IgD-negative memory B cell (primary cell): ENCODE data around the gene MGARP. TPM values are rescaled to one million over a fixed set of nuclear protein-coding genes. Genes with fewer than 3 reads are reported as not detected.
"Not testable (repeated sequence)": the region's sequence is repeated elsewhere in the genome, so short reads cannot be mapped to it uniquely, and the experiment has no call there.

Experiments
- H3K27ac Mint-ChIP-seq, 3 donors: one replicate each; pipeline ENCODE4 v1.8.0; 2020 to 2022; ENCODE audit warnings: mild to moderate bottlenecking in 3 of 3, mixed read lengths in 3 of 3, moderate library complexity in 1 of 3
- H3K27me3 Mint-ChIP-seq: one replicate; pipeline ENCODE4 v1.8.0; 2021; ENCODE audit warnings: mixed read lengths
- H3K36me3 Mint-ChIP-seq: one replicate; pipeline ENCODE4 v1.8.0; 2020; ENCODE audit warnings: mild to moderate bottlenecking, mixed read lengths
- H3K4me1 Mint-ChIP-seq, 3 donors: one replicate each; pipeline ENCODE4 v1.8.0; 2020 to 2022; ENCODE audit warnings: mixed read lengths in 3 of 3, mild to moderate bottlenecking in 1 of 3
- H3K4me3 Mint-ChIP-seq, 4 donors: one replicate each; pipeline ENCODE4 v1.8.0; 2020 to 2022; ENCODE audit warnings: mild to moderate bottlenecking in 4 of 4, mixed read lengths in 4 of 4, moderate library complexity in 3 of 4
- H3K9me3 Mint-ChIP-seq, 3 donors: one replicate each; pipeline ENCODE4 v1.8.0; 2020 to 2021; ENCODE audit warnings: mixed read lengths in 3 of 3, mild to moderate bottlenecking in 1 of 3
- polyA plus RNA-seq: library from polyadenylated mRNA; unstranded; fragments of 300-500 nt; fragmentation: Illumina TruSeq; gene quantifications from one replicate; pipeline ENCODE4 v1.2.3, GENCODE V29; 2021

Gene MGARP
- polyA plus RNA-seq, 1 donor from 2014 or later = 0.19 TPM

DNA sequence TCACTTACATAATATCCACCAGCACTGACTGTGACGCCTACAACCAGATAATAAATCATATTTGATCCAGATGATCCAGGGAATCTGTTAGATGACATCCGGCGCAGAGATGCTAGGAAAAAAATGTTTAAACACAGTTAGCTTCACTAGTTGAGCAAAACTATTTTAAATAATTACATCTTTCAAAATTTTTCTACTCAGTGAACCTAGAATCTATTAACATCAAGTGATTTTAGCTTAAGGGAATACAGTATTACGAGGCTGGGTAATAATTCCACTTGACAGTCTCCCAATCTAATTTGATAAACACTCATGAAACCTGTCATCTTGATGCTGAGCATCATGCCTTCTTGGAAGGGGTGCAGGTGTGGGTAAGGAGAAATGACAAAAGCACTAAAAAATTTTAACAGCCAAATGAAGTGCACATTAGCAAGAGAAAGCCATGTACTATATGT, 4.7 kb downstream of the MGARP start:
- Mint-ChIP-seq H3K4me3 (no peak overlapping the region), H3K36me3 (peaks cover 1% of the 10 kb centered on the region), H3K4me1 (peaks cover 7 to 10% (median 8%) of the 10 kb centered on the region in 3 donors), H3K27me3 (peaks cover 24% of the 10 kb centered on the region), H3K27ac (no peak overlapping the region), H3K9me3 (peaks cover 0 to 2% (median 0%) of the 10 kb centered on the region in 3 donors)

DNA sequence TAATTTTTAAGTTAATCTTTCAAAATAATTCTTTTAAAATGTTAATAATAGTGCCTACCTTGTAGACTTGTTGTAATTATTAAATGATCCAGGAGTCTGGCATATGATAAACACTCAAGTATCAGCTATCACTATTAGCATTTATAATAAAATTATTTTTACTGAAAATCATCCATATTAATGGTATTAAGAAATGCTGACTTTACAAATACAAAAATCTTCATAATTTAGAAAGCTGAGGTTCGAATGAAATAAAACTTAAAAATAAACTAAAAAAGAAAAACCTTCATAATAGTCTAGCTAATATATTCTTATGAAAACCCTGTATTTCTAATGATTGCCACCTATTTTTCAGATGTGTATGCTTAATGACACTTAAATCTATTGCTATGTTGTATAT, 5.2 kb downstream of the MGARP start:
- H3K9me3 Mint-ChIP-seq = peaks cover 0 to 2% (median 0%) of the 10 kb centered on the region in 3 donors
- no peak overlapping the region for H3K27ac Mint-ChIP-seq
- peaks cover 19% of the 10 kb centered on the region for H3K27me3 Mint-ChIP-seq
- H3K4me3 Mint-ChIP-seq = no peak overlapping the region
- peaks cover 1% of the 10 kb centered on the region for H3K36me3 Mint-ChIP-seq
- peaks cover 7 to 10% (median 7%) of the 10 kb centered on the region in 3 donors for H3K4me1 Mint-ChIP-seq

- Mint-ChIP-seq H3K27ac (no peak overlapping the region), H3K27me3 (peaks cover 16% of the 10 kb centered on the region), H3K9me3 (no peaks in the 10 kb centered on the region), H3K4me1 (peaks cover 0 to 6% (median 2%) of the 10 kb centered on the region in 3 donors), H3K4me3 (no peak overlapping the region), H3K36me3 (peaks cover 1% of the 10 kb centered on the region)
These were observed 6.2 kb downstream of the MGARP start for GRCh38 chr4:139273835-139274234.

DNA sequence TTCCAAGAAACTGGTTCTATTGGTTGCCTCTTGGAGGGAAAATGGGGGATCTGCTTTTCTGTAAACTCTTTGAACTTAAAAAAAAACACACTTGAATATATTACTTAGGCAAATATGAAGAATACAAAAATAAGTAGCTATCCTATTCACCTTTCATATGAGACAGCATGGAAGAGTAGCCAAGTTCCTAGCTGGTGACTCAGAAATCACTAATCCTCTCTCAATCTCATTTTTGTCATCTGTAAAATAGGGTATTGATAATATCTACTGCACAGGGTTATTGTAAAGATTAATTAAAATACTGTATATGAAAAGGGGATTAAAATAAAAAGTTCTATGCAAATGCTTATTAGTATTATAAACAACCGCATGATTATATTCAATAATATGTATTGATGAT, 12.7 kb downstream of the MGARP start:
- Mint-ChIP-seq H3K9me3 (no peaks in the 10 kb centered on the region), H3K36me3 (peaks cover 2% of the 10 kb centered on the region), H3K27ac (no peak overlapping the region), H3K4me1 (peaks cover 10 to 13% (median 12%) of the 10 kb centered on the region in 3 donors), H3K4me3 (peak overlapping the region in 2 of 4 donors; percentile 91 to 93), H3K27me3 (no peaks in the 10 kb centered on the region)

GRCh38 chr4:139266583-139267257, 13.3 kb downstream of the MGARP start:
- Mint-ChIP-seq H3K4me1 (peaks cover 10 to 13% (median 12%) of the 10 kb centered on the region in 3 donors), H3K27ac (peak overlapping the region in 2 of 3 donors; percentile 25 to 81), H3K36me3 (peaks cover 2% of the 10 kb centered on the region), H3K27me3 (no peaks in the 10 kb centered on the region), H3K9me3 (no peaks in the 10 kb centered on the region), H3K4me3 (peak overlapping the region; percentile 33 to 93 (median 80))

- Mint-ChIP-seq H3K27ac (peak overlapping the region in 1 of 3 donors; percentile 81), H3K4me3 (peak overlapping the region; percentile 33 to 93 (median 80)), H3K36me3 (peaks cover 2% of the 10 kb centered on the region)
These were observed 13.8 kb downstream of the MGARP start for GRCh38 chr4:139266208-139266582.

DNA sequence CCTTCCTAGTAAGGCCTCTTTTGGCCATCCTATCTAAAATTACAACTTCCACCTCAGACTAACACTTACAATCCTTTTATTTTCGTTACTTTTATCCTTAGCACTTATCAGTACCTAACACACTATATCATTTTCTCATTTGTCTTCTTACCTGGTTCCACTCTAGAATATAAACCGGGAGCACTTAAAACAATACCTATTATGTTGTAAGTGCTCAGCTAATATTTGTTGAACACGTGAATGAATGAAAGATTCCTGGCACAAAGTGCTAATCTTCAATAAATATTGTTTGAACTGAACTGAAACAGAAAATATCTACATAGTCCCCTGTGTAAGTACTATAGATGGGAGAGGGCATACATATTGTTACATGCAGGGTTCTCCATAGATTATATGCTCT, 14.4 kb downstream of the MGARP start:
- Mint-ChIP-seq H3K4me1 (peaks cover 10 to 13% (median 12%) of the 10 kb centered on the region in 3 donors), H3K4me3 (no peak overlapping the region), H3K27me3 (no peaks in the 10 kb centered on the region), H3K9me3 (no peaks in the 10 kb centered on the region), H3K36me3 (peaks cover 2% of the 10 kb centered on the region), H3K27ac (no peak overlapping the region)

More at GRCh38 chr4:139266208-139266582, 13.8 kb downstream of the MGARP start:
- Mint-ChIP-seq H3K9me3 (no peaks in the 10 kb centered on the region), H3K27me3 (no peaks in the 10 kb centered on the region), H3K4me1 (peaks cover 10 to 13% (median 12%) of the 10 kb centered on the region in 3 donors)

DNA sequence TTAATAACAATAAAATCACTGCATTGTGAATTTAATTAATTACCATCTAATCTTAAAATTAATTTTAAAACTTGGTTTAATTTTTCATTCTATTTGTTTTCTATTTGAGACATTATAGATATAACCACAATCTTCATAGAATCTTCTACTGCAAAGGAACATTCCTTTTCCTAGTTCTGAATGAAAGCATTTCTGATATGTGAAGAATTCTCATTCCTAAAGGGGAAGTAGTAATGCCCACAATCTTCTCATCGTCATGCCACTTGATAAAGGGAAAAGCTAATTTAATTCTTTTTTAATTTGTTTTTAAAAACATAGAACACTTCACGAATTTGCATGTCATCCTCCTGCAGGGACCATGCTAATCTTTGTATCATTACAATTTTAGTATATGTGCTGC, 23.7 kb downstream of the MGARP start:
- Mint-ChIP-seq H3K4me3 (no peak overlapping the region), H3K27me3 (no peaks in the 10 kb centered on the region), H3K4me1 (peaks cover 0 to 3% (median 0%) of the 10 kb centered on the region in 3 donors), H3K9me3 (no peaks in the 10 kb centered on the region), H3K27ac (no peak overlapping the region), H3K36me3 (no peaks in the 10 kb centered on the region)

DNA sequence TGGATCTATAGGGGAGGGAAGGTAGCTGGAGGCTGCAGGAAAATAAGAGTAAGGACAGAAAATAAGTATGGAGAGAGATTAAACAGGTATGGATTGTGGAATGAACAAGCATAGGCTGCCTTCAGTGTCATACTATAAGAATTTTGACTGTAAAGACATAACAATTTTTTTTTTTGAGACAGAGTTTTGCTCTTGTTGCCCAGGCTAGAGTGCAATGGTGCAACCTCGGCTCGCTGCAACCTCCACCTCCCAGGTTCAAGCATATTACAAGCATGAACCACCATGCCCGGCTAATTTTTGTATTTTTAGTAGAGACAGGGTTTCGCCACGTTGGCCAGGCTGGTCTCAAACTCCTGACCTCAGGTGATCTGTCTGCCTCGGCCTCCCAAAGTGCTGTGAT, 24.4 kb downstream of the MGARP start:
- not testable (repeated sequence) for H3K36me3 Mint-ChIP-seq, H3K4me3 Mint-ChIP-seq, H3K4me1 Mint-ChIP-seq, H3K9me3 Mint-ChIP-seq, H3K27ac Mint-ChIP-seq, H3K27me3 Mint-ChIP-seq

- Mint-ChIP-seq H3K4me1 (peaks cover 0 to 3% (median 0%) of the 10 kb centered on the region in 3 donors), H3K36me3 (no peaks in the 10 kb centered on the region)
These were observed 26.3 kb downstream of the MGARP start for GRCh38 chr4:139253713-139254112.

DNA sequence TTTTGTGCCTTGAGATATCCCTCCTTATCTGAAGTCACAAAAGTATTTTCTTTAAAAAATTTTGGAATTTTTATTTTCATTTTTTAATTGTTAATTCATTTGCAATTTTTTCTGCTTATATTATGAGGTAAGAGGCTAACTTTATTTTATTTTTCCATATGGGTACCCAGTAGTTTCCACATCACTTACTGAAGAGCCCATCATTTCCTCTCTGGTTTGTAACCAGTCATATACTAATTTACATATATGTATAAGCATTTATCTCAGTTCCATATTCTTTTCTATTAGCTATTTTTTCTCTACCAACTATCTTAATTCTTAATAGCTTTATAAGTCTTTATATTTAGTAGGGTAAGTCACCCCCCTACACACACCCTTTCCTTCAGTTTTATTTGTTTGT, 27.0 kb downstream of the MGARP start:
- H3K36me3 Mint-ChIP-seq = no peaks in the 10 kb centered on the region
- H3K4me3 Mint-ChIP-seq = no peak overlapping the region
- H3K4me1 Mint-ChIP-seq = peaks cover 0 to 3% (median 0%) of the 10 kb centered on the region in 3 donors
- peak overlapping the region in 1 of 3 donors; percentile 57 for H3K27ac Mint-ChIP-seq
- H3K27me3 Mint-ChIP-seq = no peaks in the 10 kb centered on the region
- no peaks in the 10 kb centered on the region for H3K9me3 Mint-ChIP-seq

More at GRCh38 chr4:139253713-139254112, 26.3 kb downstream of the MGARP start:
- no peak overlapping the region for H3K4me3 Mint-ChIP-seq
- peak overlapping the region in 1 of 3 donors; percentile 57 for H3K27ac Mint-ChIP-seq
- no peaks in the 10 kb centered on the region for H3K9me3 Mint-ChIP-seq
- no peaks in the 10 kb centered on the region for H3K27me3 Mint-ChIP-seq

- Mint-ChIP-seq H3K27me3 (no peaks in the 10 kb centered on the region), H3K4me3 (no peak overlapping the region), H3K4me1 (no peaks in the 10 kb centered on the region), H3K9me3 (no peaks in the 10 kb centered on the region), H3K27ac (no peak overlapping the region), H3K36me3 (no peaks in the 10 kb centered on the region)
These were observed 32.3 kb downstream of the MGARP start for GRCh38 chr4:139247700-139248238.

DNA sequence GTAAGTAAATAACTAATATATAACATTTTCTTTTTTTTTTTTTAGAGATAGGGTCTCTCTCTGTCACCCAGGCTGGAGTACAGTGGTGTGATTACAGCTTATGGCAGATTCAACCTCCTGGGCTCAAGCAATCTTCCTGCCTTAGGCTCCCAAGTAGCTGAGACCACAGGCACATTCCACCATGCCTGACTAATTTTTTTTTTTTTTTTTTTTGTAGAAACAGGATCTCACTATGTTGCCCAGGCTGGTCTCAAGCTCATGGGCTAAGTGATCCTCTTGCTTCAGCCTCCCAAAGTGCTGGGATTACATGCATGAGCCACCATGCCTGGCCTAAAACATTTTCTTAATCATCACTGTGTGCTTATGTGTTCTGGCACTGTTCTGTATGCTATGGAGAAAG, 32.8 kb downstream of the MGARP start:
- Mint-ChIP-seq H3K9me3 (no peaks in the 10 kb centered on the region), H3K27ac (no peak overlapping the region), H3K36me3 (no peaks in the 10 kb centered on the region), H3K4me1 (no peaks in the 10 kb centered on the region), H3K4me3 (no peak overlapping the region), H3K27me3 (no peaks in the 10 kb centered on the region)

DNA sequence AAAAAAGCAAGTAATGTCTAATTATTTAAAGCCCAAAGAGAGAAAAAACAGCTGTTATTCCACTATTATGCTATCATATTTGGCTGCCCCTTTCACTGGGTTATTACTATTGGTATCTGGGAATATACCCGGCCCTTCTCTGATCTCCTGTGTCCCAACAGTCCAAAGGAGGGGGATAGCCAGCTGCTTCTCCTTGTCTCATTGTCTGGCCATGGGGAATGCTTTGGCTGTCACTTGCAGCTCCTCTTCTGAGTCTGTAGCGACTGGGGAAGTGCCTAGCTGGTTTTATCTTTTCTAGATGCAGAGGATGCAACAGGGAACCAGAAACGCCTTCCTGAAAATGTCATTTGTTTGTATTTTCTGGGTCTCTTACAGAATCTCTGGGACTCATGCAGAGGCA, 33.9 kb downstream of the MGARP start:
- H3K27me3 Mint-ChIP-seq = no peaks in the 10 kb centered on the region
- peaks cover 1% of the 10 kb centered on the region for H3K36me3 Mint-ChIP-seq
- peak overlapping the region in 1 of 3 donors; percentile 19 for H3K27ac Mint-ChIP-seq
- H3K9me3 Mint-ChIP-seq = no peaks in the 10 kb centered on the region
- H3K4me1 Mint-ChIP-seq = no peaks in the 10 kb centered on the region
- no peak overlapping the region for H3K4me3 Mint-ChIP-seq

DNA sequence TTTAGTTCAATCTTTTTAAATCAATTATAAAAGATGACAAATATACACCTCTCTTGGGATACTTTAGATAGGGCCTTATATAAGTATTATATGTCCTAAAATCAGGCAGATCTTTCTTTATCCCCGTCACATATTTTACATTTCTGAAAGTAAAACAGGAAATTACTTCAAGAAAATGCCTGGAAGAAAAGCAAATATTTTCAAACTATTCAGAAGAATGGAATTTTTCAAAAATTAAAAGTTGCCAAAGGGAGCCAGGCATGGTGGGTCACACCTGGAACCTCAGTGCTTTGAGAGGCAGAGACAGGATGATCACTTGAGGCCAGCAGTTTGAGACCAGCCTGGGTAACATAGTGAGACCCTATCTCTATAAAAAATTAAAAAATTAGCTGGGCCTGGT, 34.4 kb downstream of the MGARP start:
- H3K9me3 Mint-ChIP-seq = no peaks in the 10 kb centered on the region
- no peak overlapping the region for H3K27ac Mint-ChIP-seq
- no peaks in the 10 kb centered on the region for H3K4me1 Mint-ChIP-seq
- H3K36me3 Mint-ChIP-seq = peaks cover 1% of the 10 kb centered on the region
- H3K27me3 Mint-ChIP-seq = no peaks in the 10 kb centered on the region
- no peak overlapping the region for H3K4me3 Mint-ChIP-seq
